Measurements from ENCODE around the gene GABRR3.

- TF ChIP-seq YY1 (IDR thresholded peaks at IDR 0.05; ENCODE audit: low read depth) (no peak), FOXJ3 (CRISPR knock-in tag; IDR thresholded peaks at IDR 0.05) (no peak), FOSL2 (IDR thresholded peaks at IDR 0.05; ENCODE audit: borderline replicate concordance, low read depth) (no peak)
- TF ChIP-seq, protein P1, sequence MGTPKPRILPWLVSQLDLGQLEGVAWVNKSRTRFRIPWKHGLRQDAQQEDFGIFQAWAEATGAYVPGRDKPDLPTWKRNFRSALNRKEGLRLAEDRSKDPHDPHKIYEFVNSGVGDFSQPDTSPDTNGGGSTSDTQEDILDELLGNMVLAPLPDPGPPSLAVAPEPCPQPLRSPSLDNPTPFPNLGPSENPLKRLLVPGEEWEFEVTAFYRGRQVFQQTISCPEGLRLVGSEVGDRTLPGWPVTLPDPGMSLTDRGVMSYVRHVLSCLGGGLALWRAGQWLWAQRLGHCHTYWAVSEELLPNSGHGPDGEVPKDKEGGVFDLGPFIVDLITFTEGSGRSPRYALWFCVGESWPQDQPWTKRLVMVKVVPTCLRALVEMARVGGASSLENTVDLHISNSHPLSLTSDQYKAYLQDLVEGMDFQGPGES (IDR thresholded peaks at IDR 0.05; ENCODE audit: low read depth, low read length) = no peak
- TF ChIP-seq, protein P2, sequence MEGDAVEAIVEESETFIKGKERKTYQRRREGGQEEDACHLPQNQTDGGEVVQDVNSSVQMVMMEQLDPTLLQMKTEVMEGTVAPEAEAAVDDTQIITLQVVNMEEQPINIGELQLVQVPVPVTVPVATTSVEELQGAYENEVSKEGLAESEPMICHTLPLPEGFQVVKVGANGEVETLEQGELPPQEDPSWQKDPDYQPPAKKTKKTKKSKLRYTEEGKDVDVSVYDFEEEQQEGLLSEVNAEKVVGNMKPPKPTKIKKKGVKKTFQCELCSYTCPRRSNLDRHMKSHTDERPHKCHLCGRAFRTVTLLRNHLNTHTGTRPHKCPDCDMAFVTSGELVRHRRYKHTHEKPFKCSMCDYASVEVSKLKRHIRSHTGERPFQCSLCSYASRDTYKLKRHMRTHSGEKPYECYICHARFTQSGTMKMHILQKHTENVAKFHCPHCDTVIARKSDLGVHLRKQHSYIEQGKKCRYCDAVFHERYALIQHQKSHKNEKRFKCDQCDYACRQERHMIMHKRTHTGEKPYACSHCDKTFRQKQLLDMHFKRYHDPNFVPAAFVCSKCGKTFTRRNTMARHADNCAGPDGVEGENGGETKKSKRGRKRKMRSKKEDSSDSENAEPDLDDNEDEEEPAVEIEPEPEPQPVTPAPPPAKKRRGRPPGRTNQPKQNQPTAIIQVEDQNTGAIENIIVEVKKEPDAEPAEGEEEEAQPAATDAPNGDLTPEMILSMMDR (IDR thresholded peaks at IDR 0.05) = peak; percentile 96
Measured at GRCh38 chr3:98039322-98040024, 4.4 kb upstream of the GABRR3 start.
